H1 (cell line): ENCODE measurements around the gene TMEM132A.

Experiments
- GABPA ChIP-seq: IDR thresholded peaks from 2 replicates; pipeline ENCODE4 v1.6.1; 2011; ENCODE audit warnings: mild to moderate bottlenecking, low read length, moderate library complexity, borderline replicate concordance; ENCODE audit not compliant: insufficient read depth
- GTF2F1 ChIP-seq: IDR thresholded peaks from 2 replicates; pipeline ENCODE4 v1.6.1; 2012; ENCODE audit warnings: low read depth, low read length, improper control_type of control experiment, borderline replicate concordance
- POLR2A ChIP-seq, 2 experiments: IDR thresholded peaks; 1 replicate in 1 of 2; 2 replicates in 1 of 2; pipeline ENCODE4 v1.6.1; 2011; ENCODE audit warnings: low read depth in 2 of 2, low read length in 2 of 2, mild to moderate bottlenecking in 2 of 2; ENCODE audit errors: control extremely low read depth in 1 of 2
- POLR2AphosphoS5 ChIP-seq: IDR thresholded peaks from 2 replicates; pipeline ENCODE4 v1.6.1; 2011; ENCODE audit warnings: low read depth, low read length
- TAF1 ChIP-seq: IDR thresholded peaks from 2 replicates; pipeline ENCODE4 v1.6.1; 2011; ENCODE audit warnings: mild to moderate bottlenecking, low read depth, low read length
- YY1 ChIP-seq: IDR thresholded peaks from 2 replicates; pipeline ENCODE4 v1.6.1; 2011; ENCODE audit warnings: low read depth, mild to moderate bottlenecking, low read length
- TF ChIP-seq, protein P1 (sequence below), 3 experiments: IDR thresholded peaks; 1 replicate in 2 of 3; 2 replicates in 1 of 3; pipeline versions ENCODE4 v1.5.1 to v1.6.1; 2011; ENCODE audit warnings: low read length in 3 of 3, mild to moderate bottlenecking in 3 of 3, inconsistent platforms in 2 of 3, low read depth in 1 of 3, moderate library complexity in 1 of 3; ENCODE audit not compliant: insufficient read depth in 1 of 3; ENCODE audit errors: control extremely low read depth in 1 of 3
- TF ChIP-seq, protein P2 (sequence below): IDR thresholded peaks from 2 replicates; pipeline ENCODE4 v1.6.1; 2011; ENCODE audit warnings: low read length, improper control_type of control experiment
- TF ChIP-seq, protein P3 (sequence below): IDR thresholded peaks from 2 replicates; pipeline ENCODE4 v1.6.1; 2011; ENCODE audit warnings: low read depth, mild to moderate bottlenecking, low read length; ENCODE audit not compliant: insufficient read depth

DNA sequence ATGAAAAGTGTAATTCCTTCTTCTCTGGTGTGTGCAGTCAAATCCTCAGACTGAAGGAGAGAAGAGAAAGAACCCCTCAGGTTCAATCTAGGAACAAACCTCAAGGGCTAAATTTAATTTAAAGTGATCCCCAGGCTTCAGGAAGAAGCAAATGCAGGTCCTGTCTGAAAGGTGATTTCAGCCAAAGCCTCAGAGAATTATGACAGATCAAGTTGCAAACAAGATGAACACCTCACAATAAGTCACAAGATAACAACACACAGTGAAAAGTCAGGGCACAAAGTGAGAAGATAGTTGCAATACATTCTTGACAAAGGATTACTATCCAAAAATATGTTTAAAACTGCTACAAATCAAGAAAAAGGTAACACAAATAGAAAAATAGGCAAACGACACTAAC is 45.2 kb upstream of the TMEM132A start:
- TF ChIP-seq TAF1 (no peak), GTF2F1 (no peak), GABPA (no peak), POLR2AphosphoS5 (no peak), POLR2A (IDR thresholded peaks at IDR 0.05; ENCODE audit: control extremely low read depth in 1 of 2, low read depth in 2 of 2, low read length in 2 of 2) (no peak), YY1 (no peak)
- TF ChIP-seq, protein P1, sequence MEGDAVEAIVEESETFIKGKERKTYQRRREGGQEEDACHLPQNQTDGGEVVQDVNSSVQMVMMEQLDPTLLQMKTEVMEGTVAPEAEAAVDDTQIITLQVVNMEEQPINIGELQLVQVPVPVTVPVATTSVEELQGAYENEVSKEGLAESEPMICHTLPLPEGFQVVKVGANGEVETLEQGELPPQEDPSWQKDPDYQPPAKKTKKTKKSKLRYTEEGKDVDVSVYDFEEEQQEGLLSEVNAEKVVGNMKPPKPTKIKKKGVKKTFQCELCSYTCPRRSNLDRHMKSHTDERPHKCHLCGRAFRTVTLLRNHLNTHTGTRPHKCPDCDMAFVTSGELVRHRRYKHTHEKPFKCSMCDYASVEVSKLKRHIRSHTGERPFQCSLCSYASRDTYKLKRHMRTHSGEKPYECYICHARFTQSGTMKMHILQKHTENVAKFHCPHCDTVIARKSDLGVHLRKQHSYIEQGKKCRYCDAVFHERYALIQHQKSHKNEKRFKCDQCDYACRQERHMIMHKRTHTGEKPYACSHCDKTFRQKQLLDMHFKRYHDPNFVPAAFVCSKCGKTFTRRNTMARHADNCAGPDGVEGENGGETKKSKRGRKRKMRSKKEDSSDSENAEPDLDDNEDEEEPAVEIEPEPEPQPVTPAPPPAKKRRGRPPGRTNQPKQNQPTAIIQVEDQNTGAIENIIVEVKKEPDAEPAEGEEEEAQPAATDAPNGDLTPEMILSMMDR (IDR thresholded peaks at IDR 0.05; ENCODE audit: control extremely low read depth in 1 of 3, insufficient read depth in 1 of 3, low read depth in 1 of 3, low read length in 3 of 3), result no peak
- TF ChIP-seq, protein P2, sequence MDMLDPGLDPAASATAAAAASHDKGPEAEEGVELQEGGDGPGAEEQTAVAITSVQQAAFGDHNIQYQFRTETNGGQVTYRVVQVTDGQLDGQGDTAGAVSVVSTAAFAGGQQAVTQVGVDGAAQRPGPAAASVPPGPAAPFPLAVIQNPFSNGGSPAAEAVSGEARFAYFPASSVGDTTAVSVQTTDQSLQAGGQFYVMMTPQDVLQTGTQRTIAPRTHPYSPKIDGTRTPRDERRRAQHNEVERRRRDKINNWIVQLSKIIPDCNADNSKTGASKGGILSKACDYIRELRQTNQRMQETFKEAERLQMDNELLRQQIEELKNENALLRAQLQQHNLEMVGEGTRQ, result no peak
- TF ChIP-seq, protein P3, sequence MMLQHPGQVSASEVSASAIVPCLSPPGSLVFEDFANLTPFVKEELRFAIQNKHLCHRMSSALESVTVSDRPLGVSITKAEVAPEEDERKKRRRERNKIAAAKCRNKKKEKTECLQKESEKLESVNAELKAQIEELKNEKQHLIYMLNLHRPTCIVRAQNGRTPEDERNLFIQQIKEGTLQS, result no peak
